ENCODE results near the gene DSPP. TPM values are rescaled to one million over a fixed set of nuclear protein-coding genes. Genes with fewer than 3 reads are reported as not detected.

DSPP gene
- total and polyA plus RNA-seq, 2 of the 8 experiments (the other 6 are each of a cell fraction or from before 2014, with no cell fraction given), result not detected

DNA sequence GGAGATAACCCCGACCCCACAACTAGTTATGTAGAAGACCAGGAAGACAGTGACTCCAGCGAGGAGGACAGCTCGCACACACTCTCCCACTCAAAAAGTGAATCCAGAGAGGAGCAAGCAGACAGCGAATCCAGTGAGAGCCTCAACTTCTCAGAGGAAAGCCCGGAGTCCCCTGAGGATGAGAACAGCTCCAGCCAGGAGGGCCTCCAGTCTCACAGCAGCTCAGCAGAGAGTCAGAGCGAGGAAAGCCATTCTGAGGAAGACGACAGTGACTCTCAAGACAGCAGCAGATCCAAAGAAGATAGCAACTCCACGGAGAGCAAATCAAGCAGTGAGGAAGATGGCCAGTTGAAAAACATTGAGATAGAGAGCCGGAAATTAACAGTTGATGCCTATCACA lies 54.5 kb downstream of the DSPP start:
- DNase-seq (ENCODE audit: low read depth in 1 of 2, low spot score in 2 of 2) (no peak), FAIRE-seq (no peak)
- Histone ChIP-seq H2BK5ac (ENCODE audit: low read depth, low read length) (no peak overlapping the region), H4K8ac (ENCODE audit: extremely low read depth, insufficient read depth, low read length) (no peak overlapping the region), H3K79me2 (ENCODE audit: control insufficient read depth in 1 of 2, insufficient read depth in 2 of 2, low read length in 2 of 2) (no peaks in the 10 kb centered on the region), H3K9me3 (ENCODE audit: insufficient read depth in 2 of 2, low read depth in 1 of 2, low read length in 1 of 2) (no peaks in the 10 kb centered on the region), H3K14ac (ENCODE audit: insufficient read length) (no peak overlapping the region), H3K18ac (ENCODE audit: extremely low read depth, low read length) (no peak overlapping the region), H3K36me3 (ENCODE audit: control insufficient read depth in 2 of 4, insufficient read depth in 4 of 4, low read length in 3 of 4) (no peaks in the 10 kb centered on the region), H4K20me1 (replicated peaks in 1 of 2; ENCODE audit: control insufficient read depth in 1 of 2, insufficient read depth in 2 of 2, low read length in 2 of 2) (no peaks in the 10 kb centered on the region), H2BK20ac (ENCODE audit: low read length) (no peak overlapping the region), H2AFZ (ENCODE audit: low read length) (no peak overlapping the region), H3K23ac (ENCODE audit: insufficient read length) (no peak overlapping the region), H4K5ac (ENCODE audit: insufficient read length, low read depth, low read length) (no peak overlapping the region), H2BK15ac (ENCODE audit: low read length) (no peak overlapping the region), H3K4me1 (replicated peaks in 1 of 4; ENCODE audit: control insufficient read depth in 3 of 4, insufficient read depth in 4 of 4, low read length in 3 of 4) (peaks cover 0 to 2% (median 0%) of the 10 kb centered on the region in 4 experiments; a peak in 1 of 7 replicates), H4K91ac (replicated peaks; ENCODE audit: insufficient read length, low read length) (no peak overlapping the region), H2BK120ac (replicated peaks; ENCODE audit: low read depth, low read length) (no peak overlapping the region), H3K56ac (replicated peaks; ENCODE audit: insufficient read length, low read depth, low read length) (no peak overlapping the region), H3K79me1 (ENCODE audit: low read depth, low read length) (no peaks in the 10 kb centered on the region), H3K27me3 (replicated peaks in 1 of 4; ENCODE audit: control insufficient read depth in 3 of 4, extremely low read depth in 1 of 4, insufficient read depth in 3 of 4, low read length in 3 of 4) (no peaks in the 10 kb centered on the region), H3K9ac (replicated peaks in 1 of 4; ENCODE audit: extremely low read depth in 1 of 4, low read depth in 3 of 4, low read length in 3 of 4) (no peak overlapping the region), H3K4me3 (ENCODE audit: extremely low read depth in 1 of 4, insufficient read depth in 2 of 4, low read depth in 3 of 4, low read length in 4 of 4) (no peak overlapping the region), H2BK12ac (ENCODE audit: low read depth, low read length) (no peak overlapping the region), H2AK5ac (ENCODE audit: low read depth, low read length) (no peak overlapping the region), H3K4ac (replicated peaks; ENCODE audit: insufficient read length, low read depth, low read length) (no peak overlapping the region), H3K27ac (ENCODE audit: low read depth, low read length) (no peak overlapping the region), H3K23me2 (ENCODE audit: low read depth, low read length) (no peaks in the 10 kb centered on the region), H3K4me2 (ENCODE audit: insufficient read depth in 1 of 2, low read depth in 2 of 2, low read length in 2 of 2) (no peak overlapping the region)
- 93% methylated on average over 9 of the region's 9 CpGs; no CpG with 5 or more reads in 1 of the 2 experiments for WGBS, 2 experiments (ENCODE audit: extremely low coverage in 1 of 2, insufficient coverage in 1 of 2, insufficient read length in 1 of 2, insufficient replicate concordance in 2 of 2, low coverage in 1 of 2, low lambda C conversion rate in 2 of 2, missing lambda C conversion rate in 1 of 2)
- CTCF ChIA-PET (ENCODE audit: partially characterized antibody), result interaction anchor here (1.2 to 2.1 kb wide), 3 partner anchors 15 to 309 kb away, joined by 3 to 10 read pairs (median 6); no protein-coding TSS in a partner anchor
- POLR2A ChIA-PET (ENCODE audit: partially characterized antibody), result no interaction called here
- TF ChIP-seq SIRT6 (IDR thresholded peaks at IDR 0.05; ENCODE audit: low read length) (no peak), EZH2 (IDR thresholded peaks at IDR 0.05; ENCODE audit: low read depth, low read length, severe bottlenecking) (no peak), KDM1A (IDR thresholded peaks at IDR 0.05; ENCODE audit: borderline replicate concordance, low read length) (no peak), YY1 (IDR thresholded peaks at IDR 0.05; ENCODE audit: low read depth, low read length) (no peak), BCL11A (IDR thresholded peaks at IDR 0.05; ENCODE audit: low read depth in 2 of 2, low read length in 2 of 2) (no peak), HDAC2 (IDR thresholded peaks at IDR 0.05; ENCODE audit: borderline replicate concordance in 1 of 2, low read depth in 2 of 2, low read length in 2 of 2) (no peak), ATF3 (IDR thresholded peaks at IDR 0.05; ENCODE audit: insufficient read depth, low read depth, low read length) (no peak), RNF2 (IDR thresholded peaks at IDR 0.05; ENCODE audit: borderline replicate concordance, low read depth, low read length, missing control alignments, poor library complexity, severe bottlenecking) (no peak), SP1 (IDR thresholded peaks at IDR 0.05; ENCODE audit: low read depth, low read length) (no peak), POU5F1 (IDR thresholded peaks at IDR 0.05; ENCODE audit: low read depth, low read length) (no peak), NRF1 (IDR thresholded peaks at IDR 0.05; ENCODE audit: low read depth, low read length) (no peak), CREB1 (IDR thresholded peaks at IDR 0.05) (no peak)
- TF ChIP-seq, protein P1, sequence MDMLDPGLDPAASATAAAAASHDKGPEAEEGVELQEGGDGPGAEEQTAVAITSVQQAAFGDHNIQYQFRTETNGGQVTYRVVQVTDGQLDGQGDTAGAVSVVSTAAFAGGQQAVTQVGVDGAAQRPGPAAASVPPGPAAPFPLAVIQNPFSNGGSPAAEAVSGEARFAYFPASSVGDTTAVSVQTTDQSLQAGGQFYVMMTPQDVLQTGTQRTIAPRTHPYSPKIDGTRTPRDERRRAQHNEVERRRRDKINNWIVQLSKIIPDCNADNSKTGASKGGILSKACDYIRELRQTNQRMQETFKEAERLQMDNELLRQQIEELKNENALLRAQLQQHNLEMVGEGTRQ (IDR thresholded peaks at IDR 0.05; ENCODE audit: low read length), result no peak
